Brain microvascular endothelial cell (primary cell): ENCODE data around the gene HOPX.
A peak's percentile ranks its signal among the peaks of the same experiment; 100 is the strongest.
"Not testable (repeated sequence)": the region's sequence is repeated elsewhere in the genome, so short reads cannot be mapped to it uniquely, and the experiment has no call there.

ENCODE experiments used
- DNase-seq: peaks from one replicate; pipeline ENCODE4 v3.0.0-alpha.2; 2020
- H3K27ac ChIP-seq: fragments of 250-450 bp; sonication (Bioruptor Pico); 2 replicates; pipeline ENCODE4 v1.5.1; 2020; ENCODE audit warnings: mild to moderate bottlenecking, moderate library complexity
- H3K27me3 ChIP-seq: fragments of 250-450 bp; sonication (Bioruptor Pico); replicated peaks from 2 replicates; pipeline ENCODE4 v1.5.1; 2020; ENCODE audit warnings: mild to moderate bottlenecking
- H3K36me3 ChIP-seq: fragments of 250-450 bp; sonication (Bioruptor Pico); replicated peaks from 2 replicates; pipeline ENCODE4 v1.5.1; 2020; ENCODE audit warnings: mild to moderate bottlenecking
- H3K4me3 ChIP-seq: 2 replicates; pipeline ENCODE4 v1.5.1; 2011; ENCODE audit warnings: low read depth, mild to moderate bottlenecking, control low read depth, low read length, moderate library complexity
- in situ Hi-C: cut with HindIII; loops from 2 replicates; pipeline ENCODE4 v1.10.0; 2017; ENCODE audit warnings: low sequenced_read_pairs, low pct_ligation_motif_present
- TF ChIP-seq, protein P1 (sequence below): IDR thresholded peaks from 2 replicates; pipeline ENCODE4 v1.5.1; 2011; ENCODE audit warnings: low read depth, mild to moderate bottlenecking, moderate library complexity, low read length, control low read depth, inconsistent platforms; ENCODE audit errors: missing control alignments

Gene HOPX

DNA sequence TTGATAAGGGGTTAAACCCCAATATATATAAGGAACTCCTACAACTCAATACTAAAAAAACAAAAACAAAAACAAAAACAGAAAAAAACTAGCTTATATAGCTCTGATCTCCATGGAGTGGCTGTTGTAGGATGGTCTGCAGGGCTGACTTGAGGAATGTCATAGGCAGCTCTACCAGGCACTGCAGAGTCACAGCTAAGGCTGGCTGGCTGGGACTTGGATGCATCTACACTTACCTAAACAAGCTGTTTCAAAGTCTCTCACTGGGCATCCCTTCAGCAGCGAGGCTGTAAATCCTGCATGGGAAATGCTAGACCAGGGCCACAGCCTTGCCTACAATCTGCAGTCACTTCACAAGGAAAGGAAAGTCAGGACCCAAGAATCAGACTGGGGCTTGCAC lies 61.3 kb downstream of the HOPX start:
- no peaks in the 10 kb centered on the region for H3K36me3 ChIP-seq
- H3K27ac ChIP-seq, result no peak overlapping the region
- in situ Hi-C loops, result no loop called here
- DNase-seq, result no peak
- no peaks in the 10 kb centered on the region for H3K27me3 ChIP-seq
- TF ChIP-seq, protein P1, sequence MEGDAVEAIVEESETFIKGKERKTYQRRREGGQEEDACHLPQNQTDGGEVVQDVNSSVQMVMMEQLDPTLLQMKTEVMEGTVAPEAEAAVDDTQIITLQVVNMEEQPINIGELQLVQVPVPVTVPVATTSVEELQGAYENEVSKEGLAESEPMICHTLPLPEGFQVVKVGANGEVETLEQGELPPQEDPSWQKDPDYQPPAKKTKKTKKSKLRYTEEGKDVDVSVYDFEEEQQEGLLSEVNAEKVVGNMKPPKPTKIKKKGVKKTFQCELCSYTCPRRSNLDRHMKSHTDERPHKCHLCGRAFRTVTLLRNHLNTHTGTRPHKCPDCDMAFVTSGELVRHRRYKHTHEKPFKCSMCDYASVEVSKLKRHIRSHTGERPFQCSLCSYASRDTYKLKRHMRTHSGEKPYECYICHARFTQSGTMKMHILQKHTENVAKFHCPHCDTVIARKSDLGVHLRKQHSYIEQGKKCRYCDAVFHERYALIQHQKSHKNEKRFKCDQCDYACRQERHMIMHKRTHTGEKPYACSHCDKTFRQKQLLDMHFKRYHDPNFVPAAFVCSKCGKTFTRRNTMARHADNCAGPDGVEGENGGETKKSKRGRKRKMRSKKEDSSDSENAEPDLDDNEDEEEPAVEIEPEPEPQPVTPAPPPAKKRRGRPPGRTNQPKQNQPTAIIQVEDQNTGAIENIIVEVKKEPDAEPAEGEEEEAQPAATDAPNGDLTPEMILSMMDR, result no peak
- H3K4me3 ChIP-seq, result no peak overlapping the region

DNA sequence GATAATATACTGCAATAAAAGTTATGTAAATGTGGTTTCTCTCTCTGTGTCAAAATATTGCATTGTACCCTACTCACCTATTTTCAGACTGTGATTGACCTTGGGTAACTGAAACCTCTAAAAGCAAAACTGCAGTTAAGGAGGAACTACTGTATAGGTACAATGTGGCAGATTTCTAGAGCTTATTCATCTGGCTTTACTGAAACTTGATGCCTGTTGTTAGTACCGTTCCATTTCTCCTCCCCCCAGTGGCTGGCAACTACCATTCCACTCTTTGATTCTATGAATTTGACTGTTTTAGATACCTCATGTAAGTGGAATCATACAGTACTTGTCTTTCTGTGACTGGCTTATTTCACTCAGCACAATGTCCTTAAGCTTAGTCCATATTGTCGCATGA lies 61.9 kb downstream of the HOPX start:
- TF ChIP-seq, protein P1, result peak; percentile 33
- Histone ChIP-seq H3K4me3 (no peak overlapping the region), H3K27me3 (no peaks in the 10 kb centered on the region), H3K36me3 (no peaks in the 10 kb centered on the region), H3K27ac (no peak overlapping the region)
- DNase-seq, result peak; percentile 41
- in situ Hi-C loops, result no loop called here

DNA sequence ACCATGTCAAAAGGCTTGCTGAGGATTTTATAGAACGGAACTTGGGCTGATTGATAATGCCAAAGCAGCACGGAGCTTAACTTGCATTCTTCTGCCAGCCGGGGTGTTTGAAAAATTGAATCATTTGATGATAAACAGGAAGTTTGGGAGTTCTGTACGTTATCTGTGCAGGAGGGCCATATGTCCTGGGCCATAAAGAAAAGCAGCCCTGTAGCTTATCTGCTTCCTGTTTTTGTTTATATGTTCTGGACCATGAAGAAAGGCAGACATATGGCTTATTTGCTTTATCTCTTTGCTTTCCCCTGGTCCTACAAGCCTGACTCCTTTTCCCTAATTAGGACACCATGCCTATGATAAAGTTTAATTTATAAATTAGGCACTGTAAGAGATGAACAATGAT lies 62.4 kb downstream of the HOPX start:
- TF ChIP-seq, protein P1, result no peak
- Histone ChIP-seq H3K4me3 (no peak overlapping the region), H3K27ac (no peak overlapping the region), H3K27me3 (no peaks in the 10 kb centered on the region), H3K36me3 (no peaks in the 10 kb centered on the region)
- DNase-seq, result no peak
- in situ Hi-C loops, result no loop called here

DNA sequence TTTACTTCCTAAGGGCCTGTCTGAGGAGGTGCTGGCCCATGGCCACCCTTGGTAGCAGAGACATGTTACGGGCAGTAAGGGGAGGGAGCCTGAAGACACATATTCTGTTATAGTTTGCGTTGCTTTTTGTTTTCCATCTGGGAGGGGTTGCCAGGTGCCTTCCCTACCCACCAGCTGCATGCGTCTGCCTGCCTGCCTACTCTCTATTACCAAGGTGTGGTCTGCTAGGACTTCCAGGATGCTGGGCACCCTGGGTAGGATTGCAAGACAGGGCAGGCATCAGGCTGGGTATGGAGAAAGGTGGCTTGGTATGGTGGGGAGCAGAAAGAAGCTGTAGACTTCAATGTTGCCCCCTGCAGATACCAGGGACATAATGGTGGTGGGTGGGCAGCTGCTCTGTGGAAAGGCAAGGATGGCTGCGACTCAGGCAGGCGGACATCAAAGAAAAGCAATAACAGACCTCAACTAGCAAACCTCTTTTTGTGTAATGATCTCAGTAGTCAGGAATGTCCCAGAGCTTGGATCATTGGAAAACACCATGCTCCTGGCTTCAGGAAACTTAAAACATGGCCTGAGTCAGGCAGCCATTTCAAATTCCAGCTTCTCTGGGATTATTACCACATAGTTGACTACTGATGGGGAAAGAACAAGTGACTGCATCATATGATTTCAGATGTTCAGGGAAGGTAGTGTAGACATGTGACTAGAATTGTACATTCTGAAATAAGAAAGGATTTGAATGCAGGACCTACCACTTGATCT lies 67.8 kb downstream of the HOPX start:
- DNase-seq, result peak; percentile 56
- no peaks in the 10 kb centered on the region for H3K36me3 ChIP-seq
- TF ChIP-seq, protein P1, result no peak
- no peak overlapping the region for H3K4me3 ChIP-seq
- in situ Hi-C loops, result no loop called here
- H3K27me3 ChIP-seq, result no peaks in the 10 kb centered on the region
- H3K27ac ChIP-seq, result no peak overlapping the region

DNA sequence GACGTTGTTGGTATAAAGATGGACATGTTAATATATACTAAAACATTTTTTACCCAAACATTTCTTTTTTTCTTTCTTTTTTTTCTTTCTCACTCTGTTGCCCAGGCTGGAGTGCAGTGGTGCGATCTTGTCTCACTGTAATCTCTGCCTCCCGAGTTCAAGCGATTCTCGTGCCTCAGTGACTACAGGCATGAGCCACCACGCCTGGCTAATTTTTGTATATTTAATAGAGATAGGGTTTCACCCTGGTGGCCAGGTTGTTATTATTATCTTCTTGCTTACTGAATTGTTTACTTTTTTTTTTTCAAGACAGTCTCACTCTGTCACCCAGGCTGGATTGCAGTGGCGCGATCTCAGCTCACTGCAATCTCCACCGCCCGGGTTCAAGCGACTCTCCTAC lies 68.8 kb downstream of the HOPX start:
- H3K36me3 ChIP-seq, result no peaks in the 10 kb centered on the region
- TF ChIP-seq, protein P1, result no peak
- in situ Hi-C loops, result no loop called here
- no peak overlapping the region for H3K27ac ChIP-seq
- no peak overlapping the region for H3K4me3 ChIP-seq
- H3K27me3 ChIP-seq, result no peaks in the 10 kb centered on the region
- no peak for DNase-seq

DNA sequence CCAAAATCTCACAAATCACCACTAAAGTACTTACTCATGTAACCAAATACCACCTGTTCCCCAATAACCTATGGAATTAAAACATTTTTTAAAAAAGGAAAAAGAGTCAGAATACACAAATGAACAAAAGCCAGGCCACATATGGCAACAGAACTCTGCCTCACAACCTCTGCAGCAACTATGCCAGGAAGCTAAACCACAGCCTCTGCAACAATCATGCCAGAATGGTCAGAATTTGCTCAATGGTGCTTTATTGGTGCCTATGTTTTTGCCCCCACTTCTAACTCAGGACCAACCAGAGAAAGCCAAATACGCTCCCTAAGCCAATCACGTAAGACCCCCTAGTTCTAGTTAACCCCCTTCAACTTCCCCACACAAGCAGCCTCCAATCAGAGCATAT lies 69.6 kb downstream of the HOPX start:
- Histone ChIP-seq H3K4me3 (no peak overlapping the region), H3K27me3 (no peaks in the 10 kb centered on the region), H3K36me3 (no peaks in the 10 kb centered on the region), H3K27ac (no peak overlapping the region)
- TF ChIP-seq, protein P1, result no peak
- in situ Hi-C loops, result no loop called here
- DNase-seq, result no peak

DNA sequence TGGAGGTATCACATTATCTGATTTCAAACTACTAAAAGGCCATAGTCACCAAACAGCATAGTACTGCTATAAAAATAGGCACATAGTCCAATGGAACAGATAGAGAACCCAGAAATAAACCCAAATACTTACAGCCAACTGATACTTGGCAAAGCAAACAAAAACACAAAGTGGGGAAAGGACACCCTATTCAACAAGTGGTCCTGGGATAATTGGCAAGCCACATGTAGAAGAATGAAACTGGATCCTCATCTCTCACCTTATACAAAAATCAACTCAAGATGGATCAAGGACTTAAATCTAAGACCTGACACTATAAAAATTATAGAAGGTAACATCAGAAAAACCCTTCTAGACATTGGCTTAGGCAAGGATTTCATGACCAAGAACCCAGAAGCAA lies 70.9 kb downstream of the HOPX start:
- in situ Hi-C loops, H3K27me3 ChIP-seq, H3K36me3 ChIP-seq, H3K27ac ChIP-seq, H3K4me3 ChIP-seq, DNase-seq: not testable (repeated sequence)
